Activated CD8-positive, alpha-beta memory T cell treated with anti-CD3 and anti-CD28 coated beads for 1 hour (primary cell): ENCODE measurements around the gene PREX1.
"Not testable (repeated sequence)": the region's sequence is repeated elsewhere in the genome, so short reads cannot be mapped to it uniquely, and the experiment has no call there.

Source experiments
- DNase-seq, 2 donors: peaks; one replicate each; pipeline ENCODE4 v3.0.0-alpha.2; 2020; ENCODE audit warnings: low read depth in 1 of 2; ENCODE audit errors: extremely low read depth in 1 of 2

PREX1 gene

GRCh38 chr20:48613926-48614325 is 213.9 kb downstream of the PREX1 start:
- DNase-seq = no peak

DNA sequence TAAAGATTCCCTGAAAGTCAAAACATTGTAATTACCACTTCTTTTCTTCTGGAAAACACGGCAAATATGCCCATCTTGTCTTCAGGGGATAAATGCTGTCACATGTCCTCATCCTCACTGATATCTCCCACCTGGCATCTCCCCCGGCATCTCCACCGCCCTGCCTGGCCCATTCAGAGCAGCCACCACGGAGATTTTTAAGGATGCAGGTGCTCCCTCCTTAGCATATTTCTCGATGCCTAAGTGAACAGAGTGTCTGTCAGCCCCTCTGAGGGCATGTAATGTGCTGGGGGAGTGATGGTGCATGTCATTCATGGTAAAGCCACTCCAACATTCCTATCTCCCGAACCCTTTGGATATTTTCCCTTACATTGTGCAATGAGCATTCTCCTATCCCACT is 215.5 kb downstream of the PREX1 start:
- DNase-seq = no peak

GRCh38 chr20:48610996-48611395 is 216.8 kb downstream of the PREX1 start:
- DNase-seq = no peak

DNA sequence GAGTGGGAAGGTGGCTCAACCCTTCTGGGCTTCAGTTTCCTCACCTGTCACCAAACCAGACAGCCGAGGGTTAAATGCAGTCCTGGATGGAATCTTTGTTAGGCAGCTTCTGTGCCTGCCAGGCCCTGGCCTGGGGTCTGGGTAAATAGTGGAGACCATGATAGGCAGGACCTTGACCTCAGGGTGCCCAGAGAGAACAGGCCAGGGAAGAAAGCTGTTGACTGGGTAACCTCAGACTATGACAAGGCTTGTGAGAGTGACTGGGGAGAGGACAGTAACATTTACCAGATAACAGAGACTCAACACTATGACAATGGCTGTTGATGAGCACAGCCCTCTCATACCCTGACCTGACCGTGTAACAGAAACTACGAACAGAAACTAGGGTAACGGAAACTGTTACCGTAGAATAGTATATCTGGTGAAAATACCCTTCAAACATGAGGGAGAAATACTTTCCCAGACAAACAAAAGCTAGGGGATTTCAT is 218.3 kb downstream of the PREX1 start:
- no peak for DNase-seq

DNA sequence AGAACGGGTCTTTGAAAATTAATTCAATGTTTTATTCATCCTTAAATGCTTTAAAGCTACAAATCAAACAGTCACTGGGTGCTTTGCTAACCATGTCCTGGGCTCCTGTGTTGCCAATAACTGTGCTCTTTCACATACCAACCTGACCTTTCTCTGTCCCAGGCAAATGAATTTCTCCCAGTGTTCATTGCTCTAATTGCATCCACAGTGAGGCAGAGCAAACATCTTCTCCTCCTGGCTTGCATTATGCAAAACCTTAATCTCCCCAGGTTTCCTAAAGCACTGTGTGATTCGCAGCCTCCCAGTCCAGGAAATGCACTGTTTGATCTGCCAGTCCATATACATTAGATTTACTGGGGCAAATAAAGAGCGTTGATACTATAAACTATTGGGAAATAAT is 219.0 kb downstream of the PREX1 start:
- DNase-seq = no peak

GRCh38 chr20:48607544-48607865 is 220.3 kb downstream of the PREX1 start:
- no peak for DNase-seq

- DNase-seq = no peak
Measured at GRCh38 chr20:48606841-48607543, 220.8 kb downstream of the PREX1 start.

DNA sequence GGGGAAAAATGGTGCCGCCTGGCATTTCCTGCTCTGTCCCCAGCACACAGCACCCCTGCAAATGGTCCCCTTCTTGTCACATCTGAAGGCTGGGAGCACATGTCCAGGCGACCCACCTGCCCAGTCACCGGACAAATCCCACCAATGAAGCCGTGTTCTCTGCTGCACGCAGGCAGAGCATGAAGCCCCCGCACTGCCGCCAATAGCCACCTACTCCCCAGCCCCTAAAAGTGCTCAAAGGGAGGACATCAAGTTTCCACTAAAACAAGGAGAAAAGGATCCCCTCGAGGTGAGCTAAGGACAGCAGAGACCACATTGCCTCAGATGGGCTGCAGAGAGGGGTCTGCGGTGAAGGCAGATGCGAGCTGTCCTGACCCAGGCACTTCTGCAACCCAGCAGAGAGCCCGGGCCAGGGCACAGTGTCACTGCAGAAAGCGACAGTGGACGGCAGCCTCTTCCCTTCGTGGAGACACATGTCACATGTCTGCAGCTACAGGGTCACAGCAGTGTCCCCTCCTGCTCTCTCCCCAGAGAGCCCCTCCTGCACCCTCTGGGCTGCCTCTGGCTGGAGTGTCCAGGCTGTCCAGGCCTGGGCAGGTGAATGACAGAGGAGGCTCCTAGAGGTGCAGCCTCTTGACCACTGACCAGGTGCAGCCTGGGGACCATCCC is 221.5 kb downstream of the PREX1 start:
- no peak for DNase-seq

- DNase-seq = no peak
Measured at GRCh38 chr20:48605364-48606171, 222.2 kb downstream of the PREX1 start.

DNA sequence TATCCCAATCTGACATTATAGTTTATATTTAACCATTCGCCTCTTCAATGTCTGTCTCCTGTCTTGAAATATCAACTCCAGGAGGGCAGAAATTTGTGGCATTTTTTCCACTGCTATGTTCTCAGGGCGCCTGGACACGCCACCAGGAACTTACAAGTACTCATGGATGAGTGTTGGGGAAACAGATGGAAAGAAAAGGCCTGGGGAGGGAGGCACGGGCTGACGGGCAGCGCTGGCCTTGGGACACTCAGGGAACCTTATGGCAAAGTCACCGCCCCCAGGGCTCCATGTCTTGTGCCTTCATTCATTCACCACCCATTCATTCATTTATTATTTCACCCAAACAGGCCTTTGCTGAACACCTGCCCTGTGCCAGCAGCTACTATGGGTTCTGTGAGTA is 222.9 kb downstream of the PREX1 start:
- DNase-seq = no peak

DNA sequence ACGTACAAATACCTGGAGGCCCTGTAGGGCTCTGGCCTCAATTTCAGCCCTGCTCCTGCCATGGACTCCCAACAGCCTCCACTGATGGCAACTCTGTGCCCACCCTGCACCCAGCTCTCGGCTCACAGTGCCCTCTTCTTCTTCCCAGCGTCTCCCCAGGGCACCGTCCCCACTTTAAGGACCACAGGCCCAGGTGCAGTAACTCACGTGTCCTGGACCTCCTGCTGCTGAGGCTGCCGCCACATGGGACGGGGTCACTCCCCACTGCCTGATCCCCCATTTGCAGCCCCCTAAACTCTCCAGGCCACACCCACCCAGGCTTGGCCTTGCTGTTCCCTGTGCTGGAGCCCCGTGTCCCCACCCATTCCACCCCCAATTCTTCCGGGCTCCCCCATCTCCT is 223.4 kb downstream of the PREX1 start:
- no peak for DNase-seq

- DNase-seq = no peak
Measured at GRCh38 chr20:48603819-48604405, 223.9 kb downstream of the PREX1 start.

GRCh38 chr20:48603116-48603818 is 224.5 kb downstream of the PREX1 start:
- DNase-seq = no peak

DNA sequence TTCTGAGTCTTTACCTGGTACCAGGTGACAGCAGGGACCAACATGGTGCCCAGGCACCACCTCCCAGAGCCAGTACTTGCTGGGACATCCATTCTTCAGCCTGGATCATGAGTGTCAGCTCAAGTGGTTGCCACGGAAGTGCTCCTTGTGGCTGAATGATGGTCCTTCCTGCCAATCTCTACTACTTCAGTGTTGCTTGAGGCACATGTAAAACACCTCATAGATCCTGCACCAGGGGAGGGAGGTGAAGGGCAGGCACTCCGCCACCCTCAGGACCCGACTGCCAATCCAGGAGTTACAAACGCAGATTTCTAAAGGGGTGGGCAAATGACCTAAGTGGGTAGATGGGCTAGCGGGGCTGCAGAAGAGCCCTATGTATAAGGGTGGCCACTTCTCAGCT is 226.0 kb downstream of the PREX1 start:
- no peak for DNase-seq

DNA sequence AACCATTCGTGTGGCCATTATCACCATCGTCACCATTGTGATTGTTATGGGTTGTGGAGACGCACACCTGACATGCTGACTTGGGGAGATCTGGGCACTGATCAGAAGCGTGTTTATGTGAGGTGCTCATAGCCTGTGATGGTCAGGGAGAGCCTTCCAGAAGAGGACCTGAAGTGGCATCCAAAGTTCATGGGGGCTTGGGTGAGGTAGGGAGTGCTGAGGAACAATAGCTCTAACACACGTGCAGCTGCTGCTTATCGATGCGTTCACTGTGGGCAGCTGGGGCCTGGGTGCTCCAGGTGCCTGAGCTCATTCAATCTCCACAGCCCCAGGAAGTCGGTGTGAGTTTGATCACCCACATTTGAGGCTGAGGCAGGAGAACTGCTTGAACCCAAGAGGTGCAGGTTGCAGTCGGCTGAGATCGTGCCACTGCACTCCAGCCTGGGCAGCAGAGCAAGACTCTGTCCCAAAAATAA is 227.3 kb downstream of the PREX1 start:
- no peak for DNase-seq

DNA sequence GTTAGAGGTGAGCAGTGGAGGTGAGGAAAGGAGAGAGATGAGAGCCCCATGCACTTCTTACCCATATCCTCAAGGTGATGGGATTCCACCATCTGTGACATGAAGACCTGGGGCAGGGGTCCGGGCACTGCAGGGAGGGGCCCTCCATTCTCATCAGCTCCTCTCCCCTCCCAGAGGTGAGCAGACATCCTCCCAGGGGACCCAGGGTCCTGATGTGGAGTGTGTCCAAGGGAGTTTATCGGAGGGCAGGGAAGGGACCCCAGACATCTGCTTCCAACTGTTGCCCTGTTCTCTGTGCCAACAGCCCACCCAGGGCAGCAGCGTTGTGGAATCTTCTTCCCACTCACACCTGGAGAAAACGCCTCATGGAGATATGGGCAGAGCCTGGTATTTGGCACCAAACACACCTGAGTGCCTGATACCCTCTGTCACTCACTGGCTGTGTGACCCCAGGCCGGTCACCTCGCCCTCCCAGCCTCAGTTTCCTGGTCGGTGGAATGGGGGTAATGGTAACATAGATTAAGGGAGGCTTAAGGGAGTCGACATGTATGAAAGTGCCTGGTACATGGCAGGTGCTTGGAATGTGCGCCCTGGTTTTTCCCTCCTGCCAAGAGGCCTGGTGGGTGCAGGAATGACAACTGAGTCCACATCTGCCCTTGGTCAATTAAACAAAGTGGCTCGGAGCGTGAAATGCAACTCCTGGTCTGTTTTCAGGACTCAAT is 227.9 kb downstream of the PREX1 start:
- DNase-seq = no peak

DNA sequence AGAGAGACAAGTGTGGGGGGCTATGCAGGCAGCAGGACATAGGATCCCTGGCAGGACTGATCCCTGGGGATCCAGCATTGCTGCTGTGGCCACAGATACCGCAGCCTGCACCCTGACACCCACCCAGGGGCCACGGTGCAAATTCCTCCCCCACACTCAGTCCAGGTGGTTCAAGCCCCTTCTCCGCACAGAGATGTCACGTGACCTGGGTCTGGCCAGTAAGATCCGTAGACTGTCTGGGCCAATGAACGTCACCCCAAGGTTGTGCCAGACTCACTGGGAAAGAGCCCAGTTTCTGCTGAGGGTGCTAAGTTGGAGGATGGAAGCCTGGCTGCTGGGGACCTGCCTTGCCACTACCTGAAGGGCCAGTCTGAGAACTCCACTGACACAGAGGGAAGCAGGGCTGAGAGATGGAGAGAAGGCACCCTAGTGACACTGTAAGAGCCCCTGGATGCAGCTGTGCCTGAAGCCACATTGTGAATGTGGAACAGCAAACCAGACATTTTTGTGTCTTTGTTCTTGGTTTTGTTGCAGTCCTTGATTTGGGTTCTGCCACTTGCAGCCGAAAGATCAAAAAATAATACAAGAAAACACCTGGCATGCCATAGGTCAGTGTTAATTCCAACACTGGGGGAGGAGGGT is 228.6 kb downstream of the PREX1 start:
- no peak for DNase-seq

DNA sequence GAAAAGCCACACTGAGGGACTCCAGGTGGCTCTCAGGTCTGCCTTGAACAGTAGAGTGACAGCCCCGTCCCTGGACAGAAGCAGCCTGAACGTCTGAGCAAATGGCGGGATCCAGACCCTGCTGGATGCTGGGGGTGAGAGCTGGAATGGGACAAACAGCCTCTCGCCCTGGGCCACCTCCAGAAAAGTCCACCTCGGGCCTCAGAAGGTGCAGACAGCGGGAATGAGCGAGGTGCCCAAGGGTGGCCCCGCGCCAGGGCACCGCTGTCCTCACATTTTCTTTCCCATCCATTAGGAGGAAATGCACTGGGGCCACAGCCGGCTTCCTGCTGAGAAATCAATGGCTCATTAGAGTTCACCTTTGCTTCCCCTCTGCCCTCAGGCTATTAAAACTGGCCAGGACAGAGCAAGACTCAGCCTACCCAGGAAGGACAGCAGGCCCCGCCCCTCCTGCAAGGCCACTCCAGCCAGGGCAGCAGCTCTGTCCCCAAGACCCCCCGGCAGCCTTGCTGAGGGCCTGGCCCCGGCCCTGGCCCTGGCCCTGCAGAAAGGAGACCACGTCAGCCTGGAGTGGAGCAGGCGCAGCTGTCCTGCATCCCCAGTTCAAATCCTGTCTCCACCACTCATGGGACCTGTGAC is 229.4 kb downstream of the PREX1 start:
- DNase-seq = not testable (repeated sequence)
